ENCODE measurements around the gene DNAJC5.

The DNAJC5 gene

DNA sequence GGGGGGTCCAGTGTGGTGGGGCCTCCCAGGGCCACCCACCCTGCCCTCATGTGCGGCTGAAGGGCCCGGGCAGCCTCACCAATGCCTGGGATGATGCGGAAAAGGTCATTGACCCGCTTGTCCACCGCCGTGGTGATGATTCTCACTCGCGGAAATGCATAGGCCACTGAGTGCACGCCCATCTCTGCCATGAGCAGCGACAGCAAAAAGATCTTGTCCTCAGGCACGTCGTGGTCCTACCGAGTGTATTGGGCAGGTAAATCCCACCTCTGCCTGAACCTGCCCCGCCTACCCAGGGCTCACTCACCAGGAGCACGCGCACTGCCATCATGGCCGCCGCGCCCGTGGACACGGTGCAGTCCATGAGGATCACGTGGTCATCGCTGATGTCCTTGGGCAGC, 45.1 kb downstream of the DNAJC5 start:
- Histone ChIP-seq H3F3A (ENCODE audit: low read depth) (no peaks in the 10 kb centered on the region; the same call in 1 of the 2 replicates), H3K4me2 (ENCODE audit: low read depth, low read length, poor library complexity, severe bottlenecking) (no peak overlapping the region), H3K27me3 (ENCODE audit: insufficient read depth, low read length, poor library complexity, severe bottlenecking) (no peaks in the 10 kb centered on the region), H3K4me1 (ENCODE audit: insufficient read depth, low read length, poor library complexity, severe bottlenecking) (no peaks in the 10 kb centered on the region), H3K4me3 (ENCODE audit: low read length, poor library complexity, severe bottlenecking) (no peak overlapping the region), H3K79me2 (ENCODE audit: insufficient read depth, low read length) (no peaks in the 10 kb centered on the region), H3K9me3 (ENCODE audit: insufficient read depth, low read depth, low read length) (no peaks in the 10 kb centered on the region), H3K9ac (ENCODE audit: low read depth, low read length, poor library complexity, severe bottlenecking) (no peak overlapping the region), H4K20me1 (ENCODE audit: insufficient read depth, low read length, poor library complexity, severe bottlenecking) (peaks cover 12% of the 10 kb centered on the region), H2AFZ (ENCODE audit: low read length) (no peak overlapping the region), H3K9me2 (replicated peaks; ENCODE audit: low read depth, low read length) (no peaks in the 10 kb centered on the region), H3K36me3 (ENCODE audit: insufficient read depth, low read length) (peaks cover 61% of the 10 kb centered on the region; the same call in 1 of the 2 replicates)
- TF ChIP-seq EZH2phosphoT487 (IDR thresholded peaks at IDR 0.05; ENCODE audit: borderline replicate concordance) = no peak
- TF ChIP-seq, protein P1, sequence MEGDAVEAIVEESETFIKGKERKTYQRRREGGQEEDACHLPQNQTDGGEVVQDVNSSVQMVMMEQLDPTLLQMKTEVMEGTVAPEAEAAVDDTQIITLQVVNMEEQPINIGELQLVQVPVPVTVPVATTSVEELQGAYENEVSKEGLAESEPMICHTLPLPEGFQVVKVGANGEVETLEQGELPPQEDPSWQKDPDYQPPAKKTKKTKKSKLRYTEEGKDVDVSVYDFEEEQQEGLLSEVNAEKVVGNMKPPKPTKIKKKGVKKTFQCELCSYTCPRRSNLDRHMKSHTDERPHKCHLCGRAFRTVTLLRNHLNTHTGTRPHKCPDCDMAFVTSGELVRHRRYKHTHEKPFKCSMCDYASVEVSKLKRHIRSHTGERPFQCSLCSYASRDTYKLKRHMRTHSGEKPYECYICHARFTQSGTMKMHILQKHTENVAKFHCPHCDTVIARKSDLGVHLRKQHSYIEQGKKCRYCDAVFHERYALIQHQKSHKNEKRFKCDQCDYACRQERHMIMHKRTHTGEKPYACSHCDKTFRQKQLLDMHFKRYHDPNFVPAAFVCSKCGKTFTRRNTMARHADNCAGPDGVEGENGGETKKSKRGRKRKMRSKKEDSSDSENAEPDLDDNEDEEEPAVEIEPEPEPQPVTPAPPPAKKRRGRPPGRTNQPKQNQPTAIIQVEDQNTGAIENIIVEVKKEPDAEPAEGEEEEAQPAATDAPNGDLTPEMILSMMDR (conservative IDR thresholded peaks at IDR 0.05; ENCODE audit: low read length) = no peak

DNA sequence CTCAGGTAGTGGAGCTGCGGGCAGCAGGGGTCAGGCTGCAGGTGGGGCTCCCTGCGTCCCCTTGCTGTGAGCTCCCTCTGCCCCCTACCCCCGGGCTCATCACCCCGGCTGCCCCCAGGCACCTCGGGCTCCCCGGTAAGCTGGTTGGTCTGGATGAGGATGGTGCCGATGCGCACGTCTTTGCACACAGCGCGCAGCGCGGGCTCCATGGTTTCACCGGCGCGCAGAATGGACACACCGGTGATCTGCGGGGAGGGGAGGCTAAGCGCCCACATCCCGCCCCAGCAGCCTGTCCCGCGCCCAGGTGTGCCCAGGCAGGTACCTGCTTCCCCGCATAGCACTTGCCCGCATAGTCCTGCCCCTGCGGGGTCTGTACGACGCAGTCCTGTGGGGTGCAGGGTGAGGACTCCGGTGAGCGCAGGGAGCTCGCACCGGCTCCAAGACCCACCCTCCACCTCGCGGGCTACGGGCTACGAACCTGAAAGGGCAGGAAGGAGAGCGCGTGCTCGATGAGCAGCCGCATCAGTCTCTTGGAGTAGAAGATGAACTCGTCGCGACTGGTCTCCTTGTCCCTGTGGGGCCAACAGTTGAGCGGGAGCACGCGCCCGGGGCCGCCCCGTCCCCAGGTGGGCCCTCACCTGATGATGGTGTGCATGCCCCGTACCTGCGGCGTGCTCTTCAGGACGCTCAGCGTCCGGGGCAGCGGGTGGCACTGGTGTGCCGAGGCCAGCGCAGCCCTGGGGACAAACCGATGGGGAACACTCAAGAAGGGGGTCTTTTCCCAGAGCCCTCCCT, 45.7 kb downstream of the DNAJC5 start:
- no peak overlapping the region for H3K4me3 ChIP-seq (ENCODE audit: low read length, poor library complexity, severe bottlenecking)
- H3K27me3 ChIP-seq (ENCODE audit: insufficient read depth, low read length, poor library complexity, severe bottlenecking) = no peaks in the 10 kb centered on the region
- peaks cover 62% of the 10 kb centered on the region; the same call in 1 of the 2 replicates for H3K36me3 ChIP-seq (ENCODE audit: insufficient read depth, low read length)

GRCh38 chr20:63941282-63942081, 46.6 kb downstream of the DNAJC5 start:
- Histone ChIP-seq H3K4me3 (ENCODE audit: low read length, poor library complexity, severe bottlenecking) (no peak overlapping the region), H3K79me2 (ENCODE audit: insufficient read depth, low read length) (peaks cover 3% of the 10 kb centered on the region; the same call in 1 of the 2 replicates), H4K20me1 (ENCODE audit: insufficient read depth, low read length, poor library complexity, severe bottlenecking) (peaks cover 20% of the 10 kb centered on the region), H3K4me1 (ENCODE audit: insufficient read depth, low read length, poor library complexity, severe bottlenecking) (no peaks in the 10 kb centered on the region), H3K9ac (ENCODE audit: low read depth, low read length, poor library complexity, severe bottlenecking) (no peak overlapping the region), H3K36me3 (ENCODE audit: insufficient read depth, low read length) (peaks cover 61% of the 10 kb centered on the region; the same call in 1 of the 2 replicates), H3F3A (ENCODE audit: low read depth) (no peaks in the 10 kb centered on the region; the same call in 1 of the 2 replicates), H3K9me3 (ENCODE audit: insufficient read depth, low read depth, low read length) (no peaks in the 10 kb centered on the region), H3K9me2 (replicated peaks; ENCODE audit: low read depth, low read length) (no peaks in the 10 kb centered on the region), H3K4me2 (ENCODE audit: low read depth, low read length, poor library complexity, severe bottlenecking) (no peak overlapping the region), H2AFZ (ENCODE audit: low read length) (no peak overlapping the region), H3K27me3 (ENCODE audit: insufficient read depth, low read length, poor library complexity, severe bottlenecking) (no peaks in the 10 kb centered on the region)
- no peak for TF ChIP-seq EZH2phosphoT487 (IDR thresholded peaks at IDR 0.05; ENCODE audit: borderline replicate concordance)
- TF ChIP-seq, protein P1 (conservative IDR thresholded peaks at IDR 0.05; ENCODE audit: low read length) = no peak

More for the DNA sequence above, 45.7 kb downstream of the DNAJC5 start:
- Histone ChIP-seq H3K9me2 (replicated peaks; ENCODE audit: low read depth, low read length) (no peaks in the 10 kb centered on the region), H3K4me1 (ENCODE audit: insufficient read depth, low read length, poor library complexity, severe bottlenecking) (no peaks in the 10 kb centered on the region), H3K9ac (ENCODE audit: low read depth, low read length, poor library complexity, severe bottlenecking) (no peak overlapping the region), H4K20me1 (ENCODE audit: insufficient read depth, low read length, poor library complexity, severe bottlenecking) (peaks cover 12% of the 10 kb centered on the region), H3F3A (ENCODE audit: low read depth) (no peaks in the 10 kb centered on the region; the same call in 1 of the 2 replicates), H3K79me2 (ENCODE audit: insufficient read depth, low read length) (no peaks in the 10 kb centered on the region), H3K9me3 (ENCODE audit: insufficient read depth, low read depth, low read length) (no peaks in the 10 kb centered on the region), H3K4me2 (ENCODE audit: low read depth, low read length, poor library complexity, severe bottlenecking) (no peak overlapping the region), H2AFZ (ENCODE audit: low read length) (no peak overlapping the region)
- TF ChIP-seq, protein P1 (conservative IDR thresholded peaks at IDR 0.05; ENCODE audit: low read length) = no peak
